Measurements from ENCODE around the gene TMEM259.

- TF ChIP-seq, protein P1, sequence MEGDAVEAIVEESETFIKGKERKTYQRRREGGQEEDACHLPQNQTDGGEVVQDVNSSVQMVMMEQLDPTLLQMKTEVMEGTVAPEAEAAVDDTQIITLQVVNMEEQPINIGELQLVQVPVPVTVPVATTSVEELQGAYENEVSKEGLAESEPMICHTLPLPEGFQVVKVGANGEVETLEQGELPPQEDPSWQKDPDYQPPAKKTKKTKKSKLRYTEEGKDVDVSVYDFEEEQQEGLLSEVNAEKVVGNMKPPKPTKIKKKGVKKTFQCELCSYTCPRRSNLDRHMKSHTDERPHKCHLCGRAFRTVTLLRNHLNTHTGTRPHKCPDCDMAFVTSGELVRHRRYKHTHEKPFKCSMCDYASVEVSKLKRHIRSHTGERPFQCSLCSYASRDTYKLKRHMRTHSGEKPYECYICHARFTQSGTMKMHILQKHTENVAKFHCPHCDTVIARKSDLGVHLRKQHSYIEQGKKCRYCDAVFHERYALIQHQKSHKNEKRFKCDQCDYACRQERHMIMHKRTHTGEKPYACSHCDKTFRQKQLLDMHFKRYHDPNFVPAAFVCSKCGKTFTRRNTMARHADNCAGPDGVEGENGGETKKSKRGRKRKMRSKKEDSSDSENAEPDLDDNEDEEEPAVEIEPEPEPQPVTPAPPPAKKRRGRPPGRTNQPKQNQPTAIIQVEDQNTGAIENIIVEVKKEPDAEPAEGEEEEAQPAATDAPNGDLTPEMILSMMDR (IDR thresholded peaks at IDR 0.05; ENCODE audit: insufficient read depth, low read length) = no peak
- TF ChIP-seq, protein P2, sequence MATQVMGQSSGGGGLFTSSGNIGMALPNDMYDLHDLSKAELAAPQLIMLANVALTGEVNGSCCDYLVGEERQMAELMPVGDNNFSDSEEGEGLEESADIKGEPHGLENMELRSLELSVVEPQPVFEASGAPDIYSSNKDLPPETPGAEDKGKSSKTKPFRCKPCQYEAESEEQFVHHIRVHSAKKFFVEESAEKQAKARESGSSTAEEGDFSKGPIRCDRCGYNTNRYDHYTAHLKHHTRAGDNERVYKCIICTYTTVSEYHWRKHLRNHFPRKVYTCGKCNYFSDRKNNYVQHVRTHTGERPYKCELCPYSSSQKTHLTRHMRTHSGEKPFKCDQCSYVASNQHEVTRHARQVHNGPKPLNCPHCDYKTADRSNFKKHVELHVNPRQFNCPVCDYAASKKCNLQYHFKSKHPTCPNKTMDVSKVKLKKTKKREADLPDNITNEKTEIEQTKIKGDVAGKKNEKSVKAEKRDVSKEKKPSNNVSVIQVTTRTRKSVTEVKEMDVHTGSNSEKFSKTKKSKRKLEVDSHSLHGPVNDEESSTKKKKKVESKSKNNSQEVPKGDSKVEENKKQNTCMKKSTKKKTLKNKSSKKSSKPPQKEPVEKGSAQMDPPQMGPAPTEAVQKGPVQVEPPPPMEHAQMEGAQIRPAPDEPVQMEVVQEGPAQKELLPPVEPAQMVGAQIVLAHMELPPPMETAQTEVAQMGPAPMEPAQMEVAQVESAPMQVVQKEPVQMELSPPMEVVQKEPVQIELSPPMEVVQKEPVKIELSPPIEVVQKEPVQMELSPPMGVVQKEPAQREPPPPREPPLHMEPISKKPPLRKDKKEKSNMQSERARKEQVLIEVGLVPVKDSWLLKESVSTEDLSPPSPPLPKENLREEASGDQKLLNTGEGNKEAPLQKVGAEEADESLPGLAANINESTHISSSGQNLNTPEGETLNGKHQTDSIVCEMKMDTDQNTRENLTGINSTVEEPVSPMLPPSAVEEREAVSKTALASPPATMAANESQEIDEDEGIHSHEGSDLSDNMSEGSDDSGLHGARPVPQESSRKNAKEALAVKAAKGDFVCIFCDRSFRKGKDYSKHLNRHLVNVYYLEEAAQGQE (IDR thresholded peaks at IDR 0.05; ENCODE audit: insufficient replicate concordance, low read depth) = no peak
Measured at GRCh38 chr19:1019616-1019961, 1.3 kb downstream of the TMEM259 start.
